Neural progenitor cell (in vitro differentiated cells): Measurements from ENCODE around the gene WDR12. TPM values are rescaled to one million over a fixed set of nuclear protein-coding genes. Genes with fewer than 3 reads are reported as not detected.

Experiments used
- DNase-seq: peaks from one replicate; pipeline ENCODE4 v3.0.0-alpha.2; 2016; ENCODE audit warnings: low spot score
- H2AFZ ChIP-seq: fragments of 200-600 bp; sonication (generic); replicated peaks from 2 replicates; pipeline ENCODE4 v1.6.1; 2016; ENCODE audit warnings: antibody characterized with exemption
- H3F3A ChIP-seq: fragments of 200-600 bp; sonication (generic); 2 replicates; pipeline ENCODE4 v1.6.1; 2016; ENCODE audit warnings: antibody characterized with exemption, low read depth
- H3K27ac ChIP-seq: fragments of 200-600 bp; sonication (generic); 2 replicates; pipeline ENCODE4 v1.5.1; 2016; ENCODE audit warnings: mild to moderate bottlenecking
- H3K27me3 ChIP-seq: fragments of 200-600 bp; sonication (generic); 2 replicates; pipeline ENCODE4 v1.6.1; 2016; ENCODE audit warnings: mild to moderate bottlenecking, moderate library complexity
- H3K36me3 ChIP-seq: fragments of 200-600 bp; sonication (generic); 2 replicates; pipeline ENCODE4 v1.5.1; 2016
- H3K4me1 ChIP-seq: fragments of 200-600 bp; sonication (generic); 2 replicates; pipeline ENCODE4 v1.6.1; 2016; ENCODE audit warnings: mixed run types
- H3K4me2 ChIP-seq: fragments of 200-600 bp; sonication (generic); 2 replicates; pipeline ENCODE4 v1.6.1; 2016
- H3K4me3 ChIP-seq: fragments of 200-600 bp; sonication (generic); 2 replicates; pipeline ENCODE4 v1.5.1; 2016
- H3K79me2 ChIP-seq: fragments of 200-600 bp; sonication (generic); 2 replicates; pipeline ENCODE4 v1.6.1; 2016; ENCODE audit warnings: low read depth
- H3K9ac ChIP-seq: fragments of 200-600 bp; sonication (generic); 2 replicates; pipeline ENCODE4 v1.6.1; 2016
- H3K9me3 ChIP-seq: fragments of 200-600 bp; sonication (generic); 2 replicates; pipeline ENCODE4 v1.5.1; 2016; ENCODE audit warnings: low read depth
- H4K20me1 ChIP-seq: fragments of 200-600 bp; sonication (generic); 2 replicates; pipeline ENCODE4 v1.6.1; 2016; ENCODE audit warnings: low read depth
- H3K27ac Mint-ChIP-seq: 3 replicates; pipeline ENCODE4 v1.8.0; 2021; ENCODE audit warnings: mixed read lengths
- H3K27me3 Mint-ChIP-seq: 2 replicates; pipeline ENCODE4 v1.8.0; 2022; ENCODE audit warnings: low read depth, mild to moderate bottlenecking, inconsistent platforms, moderate library complexity, mixed read lengths; ENCODE audit not compliant: insufficient read depth
- H3K36me3 Mint-ChIP-seq: 3 replicates; pipeline ENCODE4 v1.8.0; 2021; ENCODE audit warnings: mixed read lengths
- H3K4me1 Mint-ChIP-seq: 3 replicates; pipeline ENCODE4 v1.8.0; 2021; ENCODE audit warnings: mixed read lengths
- H3K4me3 Mint-ChIP-seq: 3 replicates; pipeline ENCODE4 v1.8.0; 2021; ENCODE audit warnings: mild to moderate bottlenecking, moderate library complexity, mixed read lengths
- H3K9me3 Mint-ChIP-seq: 3 replicates; pipeline ENCODE4 v1.8.0; 2020; ENCODE audit warnings: mixed read lengths
- CTCF ChIP-seq: fragments of 200-600 bp; sonication (generic); IDR thresholded peaks from 2 replicates; pipeline ENCODE4 v1.5.1; 2017; ENCODE audit warnings: antibody characterized with exemption, mild to moderate bottlenecking
- EZH2 ChIP-seq: fragments of 200-600 bp; sonication (generic); IDR thresholded peaks from 2 replicates; pipeline ENCODE4 v1.6.1; 2017; ENCODE audit warnings: antibody characterized with exemption, mild to moderate bottlenecking, moderate library complexity
- EZH2phosphoT487 ChIP-seq: fragments of 200-600 bp; sonication (generic); IDR thresholded peaks from 2 replicates; pipeline ENCODE4 v1.6.1; 2017; ENCODE audit warnings: antibody characterized with exemption
- total RNA-seq: library from RNA; depleted of rRNA; stranded (reverse); fragments of >200 nt; gene quantifications from 2 replicates; pipeline ENCODE4 v1.2.3, GENCODE V29; 2015; ENCODE audit warnings: low replicate concordance

The WDR12 gene
- total RNA-seq, 1 donor from 2014 or later, result 58.6 TPM

GRCh38 chr2:202945497-202945896 lies 34.0 kb upstream of the WDR12 start:
- peaks cover 13% of the 10 kb centered on the region for H3K36me3 ChIP-seq
- no peak overlapping the region for H3K4me3 Mint-ChIP-seq
- no peak overlapping the region for H3K4me3 ChIP-seq
- no peaks in the 10 kb centered on the region for H3K27me3 ChIP-seq
- H3F3A ChIP-seq, result no peaks in the 10 kb centered on the region
- no peak overlapping the region for H2AFZ ChIP-seq
- H3K4me1 Mint-ChIP-seq, result peaks cover 3% of the 10 kb centered on the region
- peaks cover 4% of the 10 kb centered on the region for H3K4me1 ChIP-seq
- no peaks in the 10 kb centered on the region for H3K79me2 ChIP-seq
- TF ChIP-seq CTCF (no peak), EZH2 (no peak), EZH2phosphoT487 (no peak)
- DNase-seq, result no peak
- H3K27me3 Mint-ChIP-seq, result no peaks in the 10 kb centered on the region
- H3K27ac Mint-ChIP-seq, result no peak overlapping the region
- H3K9me3 Mint-ChIP-seq, result peaks cover 34% of the 10 kb centered on the region
- peaks cover 35% of the 10 kb centered on the region for H3K36me3 Mint-ChIP-seq
- H4K20me1 ChIP-seq, result no peaks in the 10 kb centered on the region
- no peak overlapping the region for H3K4me2 ChIP-seq
- H3K9me3 ChIP-seq, result peaks cover 15% of the 10 kb centered on the region
- H3K9ac ChIP-seq, result no peak overlapping the region
- no peak overlapping the region for H3K27ac ChIP-seq

- Histone ChIP-seq H4K20me1 (no peaks in the 10 kb centered on the region), H3F3A (no peaks in the 10 kb centered on the region), H3K27ac (no peak overlapping the region), H3K27me3 (no peaks in the 10 kb centered on the region), H3K4me1 (peaks cover 7% of the 10 kb centered on the region), H3K9me3 (peaks cover 15% of the 10 kb centered on the region), H3K4me3 (no peak overlapping the region), H3K79me2 (no peaks in the 10 kb centered on the region), H2AFZ (no peak overlapping the region), H3K36me3 (peaks cover 13% of the 10 kb centered on the region), H3K9ac (no peak overlapping the region), H3K4me2 (no peak overlapping the region)
- Mint-ChIP-seq H3K27me3 (no peaks in the 10 kb centered on the region), H3K4me3 (no peak overlapping the region), H3K27ac (no peak overlapping the region), H3K9me3 (peaks cover 34% of the 10 kb centered on the region), H3K4me1 (peaks cover 6% of the 10 kb centered on the region), H3K36me3 (peaks cover 37% of the 10 kb centered on the region)
- no peak for TF ChIP-seq CTCF
- TF ChIP-seq EZH2, result no peak
- no peak for TF ChIP-seq EZH2phosphoT487
- no peak for DNase-seq
Observed at GRCh38 chr2:202944816-202945215, 33.3 kb upstream of the WDR12 start.

- no peak for DNase-seq
- TF ChIP-seq EZH2 (no peak), EZH2phosphoT487 (no peak), CTCF (no peak)
- H3K9me3 Mint-ChIP-seq, result peaks cover 34% of the 10 kb centered on the region
- Histone ChIP-seq H3K27ac (no peak overlapping the region), H3K36me3 (peaks cover 13% of the 10 kb centered on the region), H3K9me3 (peaks cover 15% of the 10 kb centered on the region), H2AFZ (no peak overlapping the region), H3F3A (no peaks in the 10 kb centered on the region), H3K27me3 (no peaks in the 10 kb centered on the region), H3K4me3 (no peak overlapping the region), H3K4me1 (peaks cover 7% of the 10 kb centered on the region), H3K79me2 (no peaks in the 10 kb centered on the region), H3K9ac (no peak overlapping the region), H4K20me1 (no peaks in the 10 kb centered on the region), H3K4me2 (no peak overlapping the region)
- no peak overlapping the region for H3K27ac Mint-ChIP-seq
- peaks cover 37% of the 10 kb centered on the region for H3K36me3 Mint-ChIP-seq
- no peak overlapping the region for H3K4me3 Mint-ChIP-seq
- H3K4me1 Mint-ChIP-seq, result peaks cover 6% of the 10 kb centered on the region
- H3K27me3 Mint-ChIP-seq, result no peaks in the 10 kb centered on the region
Observed at GRCh38 chr2:202944408-202944807, 32.9 kb upstream of the WDR12 start.
